ENCODE measurements around the gene PAX4. TPM values are rescaled to one million over a fixed set of nuclear protein-coding genes. Genes with fewer than 3 reads are reported as not detected.

Gene PAX4
- total and polyA plus RNA-seq, 4 donors = not detected

GRCh38 chr7:127608446-127608845 is 9.5 kb downstream of the PAX4 start:
- H3K36me3 ChIP-seq (ENCODE audit: control insufficient read depth, insufficient read depth, low read length) = no peaks in the 10 kb centered on the region
- no peaks in the 10 kb centered on the region for H3K4me1 ChIP-seq (ENCODE audit: control insufficient read depth, insufficient read depth, low read length)
- no peaks in the 10 kb centered on the region for H3K27me3 ChIP-seq (ENCODE audit: control insufficient read depth, insufficient read depth, low read length)
- no peak overlapping the region for H3K4me3 ChIP-seq (ENCODE audit: low read depth, low read length)
- DNase-seq (ENCODE audit: low read depth in 4 of 6, low spot score in 6 of 6) = no peak
- WGBS (ENCODE audit: insufficient coverage) = 96% methylated on average over 3 of the region's 6 CpGs
- H3K27ac ChIP-seq (ENCODE audit: low read depth, low read length) = no peak overlapping the region
- H3K9me3 ChIP-seq (ENCODE audit: control insufficient read depth, insufficient read depth, low read length) = no peaks in the 10 kb centered on the region

GRCh38 chr7:127600885-127601284 is 17.1 kb downstream of the PAX4 start:
- DNase-seq (ENCODE audit: low read depth in 4 of 6, low spot score in 6 of 6) = no peak
- H3K27ac ChIP-seq (ENCODE audit: low read depth, low read length) = no peak overlapping the region
- H3K27me3 ChIP-seq (ENCODE audit: control insufficient read depth, insufficient read depth, low read length) = no peaks in the 10 kb centered on the region
- no peaks in the 10 kb centered on the region for H3K36me3 ChIP-seq (ENCODE audit: control insufficient read depth, insufficient read depth, low read length)
- 80% methylated on average over 3 of the region's 3 CpGs for WGBS (ENCODE audit: insufficient coverage)
- H3K9me3 ChIP-seq (ENCODE audit: control insufficient read depth, insufficient read depth, low read length) = no peaks in the 10 kb centered on the region
- no peak overlapping the region for H3K4me3 ChIP-seq (ENCODE audit: low read depth, low read length)
- no peaks in the 10 kb centered on the region for H3K4me1 ChIP-seq (ENCODE audit: control insufficient read depth, insufficient read depth, low read length)

- Histone ChIP-seq H3K36me3 (ENCODE audit: control insufficient read depth, insufficient read depth, low read length) (no peaks in the 10 kb centered on the region), H3K27me3 (ENCODE audit: control insufficient read depth, insufficient read depth, low read length) (no peaks in the 10 kb centered on the region)
Measured at GRCh38 chr7:127598318-127598717, 19.6 kb downstream of the PAX4 start.

GRCh38 chr7:127595737-127596136 is 22.2 kb downstream of the PAX4 start:
- Histone ChIP-seq H3K4me1 (ENCODE audit: control insufficient read depth, insufficient read depth, low read length) (no peaks in the 10 kb centered on the region), H3K36me3 (ENCODE audit: control insufficient read depth, insufficient read depth, low read length) (peaks cover 15% of the 10 kb centered on the region), H3K9me3 (ENCODE audit: control insufficient read depth, insufficient read depth, low read length) (no peaks in the 10 kb centered on the region), H3K27me3 (ENCODE audit: control insufficient read depth, insufficient read depth, low read length) (no peaks in the 10 kb centered on the region), H3K27ac (ENCODE audit: low read depth, low read length) (no peak overlapping the region), H3K4me3 (ENCODE audit: low read depth, low read length) (no peak overlapping the region)
- no peak for DNase-seq (ENCODE audit: low read depth in 4 of 6, low spot score in 6 of 6)
- 90% methylated on average over 3 of the region's 5 CpGs for WGBS (ENCODE audit: insufficient coverage)

More at GRCh38 chr7:127598318-127598717, 19.6 kb downstream of the PAX4 start:
- Histone ChIP-seq H3K4me3 (ENCODE audit: low read depth, low read length) (no peak overlapping the region), H3K27ac (ENCODE audit: low read depth, low read length) (no peak overlapping the region), H3K9me3 (ENCODE audit: control insufficient read depth, insufficient read depth, low read length) (no peaks in the 10 kb centered on the region), H3K4me1 (ENCODE audit: control insufficient read depth, insufficient read depth, low read length) (no peaks in the 10 kb centered on the region)
- no peak for DNase-seq (ENCODE audit: low read depth in 4 of 6, low spot score in 6 of 6)
- WGBS (ENCODE audit: insufficient coverage) = 43% methylated on average over 4 of the region's 6 CpGs

GRCh38 chr7:127594490-127594889 is 23.5 kb downstream of the PAX4 start:
- WGBS (ENCODE audit: insufficient coverage) = 83% methylated on average over 1 of the region's 1 CpG
- Histone ChIP-seq H3K36me3 (ENCODE audit: control insufficient read depth, insufficient read depth, low read length) (peaks cover 20% of the 10 kb centered on the region), H3K9me3 (ENCODE audit: control insufficient read depth, insufficient read depth, low read length) (no peaks in the 10 kb centered on the region), H3K4me3 (ENCODE audit: low read depth, low read length) (no peak overlapping the region), H3K27me3 (ENCODE audit: control insufficient read depth, insufficient read depth, low read length) (no peaks in the 10 kb centered on the region), H3K4me1 (ENCODE audit: control insufficient read depth, insufficient read depth, low read length) (peaks cover 1% of the 10 kb centered on the region), H3K27ac (ENCODE audit: low read depth, low read length) (no peak overlapping the region)
- no peak for DNase-seq (ENCODE audit: low read depth in 4 of 6, low spot score in 6 of 6)

GRCh38 chr7:127592550-127592949 is 25.4 kb downstream of the PAX4 start:
- no peak for DNase-seq (ENCODE audit: low read depth in 4 of 6, low spot score in 6 of 6)
- WGBS (ENCODE audit: insufficient coverage) = 100% methylated on average over 3 of the region's 4 CpGs
- peaks cover 15% of the 10 kb centered on the region for H3K4me1 ChIP-seq (ENCODE audit: control insufficient read depth, insufficient read depth, low read length)
- H3K36me3 ChIP-seq (ENCODE audit: control insufficient read depth, insufficient read depth, low read length) = peaks cover 22% of the 10 kb centered on the region
- no peaks in the 10 kb centered on the region for H3K27me3 ChIP-seq (ENCODE audit: control insufficient read depth, insufficient read depth, low read length)
- no peak overlapping the region for H3K27ac ChIP-seq (ENCODE audit: low read depth, low read length)
- H3K4me3 ChIP-seq (ENCODE audit: low read depth, low read length) = no peak overlapping the region
- H3K9me3 ChIP-seq (ENCODE audit: control insufficient read depth, insufficient read depth, low read length) = no peaks in the 10 kb centered on the region

GRCh38 chr7:127591591-127591990 is 26.4 kb downstream of the PAX4 start:
- whole genome bisulfite sequencing (ENCODE audit: insufficient coverage) = no CpG with 5 or more reads among the region's 6 CpGs
- no peaks in the 10 kb centered on the region for H3K27me3 ChIP-seq (ENCODE audit: control insufficient read depth, insufficient read depth, low read length)
- DNase-seq (ENCODE audit: low read depth in 4 of 6, low spot score in 6 of 6) = no peak

GRCh38 chr7:127591189-127591588 is 26.8 kb downstream of the PAX4 start:
- H3K4me1 ChIP-seq (ENCODE audit: control insufficient read depth, insufficient read depth, low read length) = peaks cover 17% of the 10 kb centered on the region
- H3K36me3 ChIP-seq (ENCODE audit: control insufficient read depth, insufficient read depth, low read length) = peaks cover 22% of the 10 kb centered on the region
- no peak overlapping the region for H3K27ac ChIP-seq (ENCODE audit: low read depth, low read length)
- no peak overlapping the region for H3K4me3 ChIP-seq (ENCODE audit: low read depth, low read length)
- WGBS (ENCODE audit: insufficient coverage) = 97% methylated on average over 7 of the region's 7 CpGs
- no peak for DNase-seq (ENCODE audit: low read depth in 4 of 6, low spot score in 6 of 6)
- no peaks in the 10 kb centered on the region for H3K9me3 ChIP-seq (ENCODE audit: control insufficient read depth, insufficient read depth, low read length)
- no peaks in the 10 kb centered on the region for H3K27me3 ChIP-seq (ENCODE audit: control insufficient read depth, insufficient read depth, low read length)

More at GRCh38 chr7:127591591-127591990, 26.4 kb downstream of the PAX4 start:
- H3K4me3 ChIP-seq (ENCODE audit: low read depth, low read length) = no peak overlapping the region
- no peaks in the 10 kb centered on the region for H3K9me3 ChIP-seq (ENCODE audit: control insufficient read depth, insufficient read depth, low read length)
- peaks cover 17% of the 10 kb centered on the region for H3K4me1 ChIP-seq (ENCODE audit: control insufficient read depth, insufficient read depth, low read length)
- H3K27ac ChIP-seq (ENCODE audit: low read depth, low read length) = no peak overlapping the region
- peaks cover 22% of the 10 kb centered on the region for H3K36me3 ChIP-seq (ENCODE audit: control insufficient read depth, insufficient read depth, low read length)

- Histone ChIP-seq H3K27me3 (ENCODE audit: control insufficient read depth, insufficient read depth, low read length) (no peaks in the 10 kb centered on the region), H3K4me1 (ENCODE audit: control insufficient read depth, insufficient read depth, low read length) (peaks cover 24% of the 10 kb centered on the region), H3K36me3 (ENCODE audit: control insufficient read depth, insufficient read depth, low read length) (peaks cover 22% of the 10 kb centered on the region), H3K4me3 (ENCODE audit: low read depth, low read length) (no peak overlapping the region), H3K9me3 (ENCODE audit: control insufficient read depth, insufficient read depth, low read length) (no peaks in the 10 kb centered on the region), H3K27ac (ENCODE audit: low read depth, low read length) (no peak overlapping the region)
- no peak for DNase-seq (ENCODE audit: low read depth in 4 of 6, low spot score in 6 of 6)
- 83% methylated on average over 2 of the region's 3 CpGs for WGBS (ENCODE audit: insufficient coverage)
Measured at GRCh38 chr7:127589896-127590295, 28.0 kb downstream of the PAX4 start.

- H3K27me3 ChIP-seq (ENCODE audit: control insufficient read depth, insufficient read depth, low read length) = no peaks in the 10 kb centered on the region
- peak in 3 of 6 donors; percentile 54 to 85 (median 84) for DNase-seq (ENCODE audit: low read depth in 4 of 6, low spot score in 6 of 6)
- H3K4me3 ChIP-seq (ENCODE audit: low read depth, low read length) = peak overlapping the region; percentile 96
- H3K36me3 ChIP-seq (ENCODE audit: control insufficient read depth, insufficient read depth, low read length) = peaks cover 26% of the 10 kb centered on the region
- 3% methylated on average over 40 of the region's 43 CpGs for WGBS (ENCODE audit: insufficient coverage)
- H3K27ac ChIP-seq (ENCODE audit: low read depth, low read length) = peak overlapping the region; percentile 74
- peaks cover 34% of the 10 kb centered on the region for H3K4me1 ChIP-seq (ENCODE audit: control insufficient read depth, insufficient read depth, low read length)
- H3K9me3 ChIP-seq (ENCODE audit: control insufficient read depth, insufficient read depth, low read length) = no peaks in the 10 kb centered on the region
Measured at GRCh38 chr7:127588697-127589482, 29.1 kb downstream of the PAX4 start.
